Mesenteric fat pad (tissue), 1 donor: ENCODE measurements around the gene AKT2. TPM values are rescaled to one million over a fixed set of nuclear protein-coding genes. Genes with fewer than 3 reads are reported as not detected.

ENCODE experiments used
- DNase-seq: peaks from one replicate; pipeline ENCODE4 v3.0.0-alpha.2; 2020; ENCODE audit warnings: low spot score
- total RNA-seq: library from RNA; stranded (reverse); fragmentation: NEBNext Ultra II Directional; extraction: Animal tissue kit (Norgen Biotek cat#: 25700); gene quantifications from one replicate; pipeline ENCODE4 v1.2.1, GENCODE V29; 2021
- donor health status: DM: yes; HTN: yes; CAD: no.

The AKT2 gene
- total RNA-seq, 1 donor from 2014 or later: 189 TPM

DNA sequence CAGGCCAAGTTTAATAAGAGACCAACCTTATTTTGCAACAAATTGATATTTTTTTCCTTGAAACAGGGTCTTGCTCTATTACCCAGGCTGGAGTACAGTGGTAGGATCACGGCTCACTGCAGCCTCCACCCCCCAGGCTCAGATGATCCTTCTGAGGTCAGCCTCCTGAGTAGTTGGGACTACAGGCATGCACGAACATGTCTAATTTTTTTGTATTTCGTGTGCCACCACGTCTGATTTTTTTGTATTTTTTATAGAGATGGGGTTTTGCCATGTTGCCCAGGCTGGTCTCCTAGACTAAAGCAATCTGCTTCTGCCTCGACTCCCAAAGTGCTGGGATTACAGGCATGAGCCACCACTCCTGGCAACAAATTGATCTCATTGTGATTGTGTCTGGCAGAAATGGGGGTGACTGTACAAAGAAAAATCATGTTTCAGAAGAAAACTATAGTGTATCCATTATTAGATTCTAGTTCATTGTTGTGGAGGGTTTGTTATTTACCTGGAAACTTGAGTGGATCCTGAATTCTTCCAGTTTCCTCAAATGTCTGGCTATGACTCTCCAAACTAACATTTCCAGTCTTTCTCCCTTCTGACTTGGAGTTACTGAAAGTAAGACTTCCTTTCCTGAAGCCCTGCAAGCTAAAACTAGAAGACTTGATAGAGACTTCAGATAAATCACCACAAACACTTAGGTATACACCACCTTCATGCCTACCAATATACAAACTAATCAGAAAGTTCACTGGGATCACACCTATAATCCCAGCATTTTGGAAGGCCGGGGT is 17.3 kb upstream of the AKT2 start:
- DNase-seq: no peak

DNA sequence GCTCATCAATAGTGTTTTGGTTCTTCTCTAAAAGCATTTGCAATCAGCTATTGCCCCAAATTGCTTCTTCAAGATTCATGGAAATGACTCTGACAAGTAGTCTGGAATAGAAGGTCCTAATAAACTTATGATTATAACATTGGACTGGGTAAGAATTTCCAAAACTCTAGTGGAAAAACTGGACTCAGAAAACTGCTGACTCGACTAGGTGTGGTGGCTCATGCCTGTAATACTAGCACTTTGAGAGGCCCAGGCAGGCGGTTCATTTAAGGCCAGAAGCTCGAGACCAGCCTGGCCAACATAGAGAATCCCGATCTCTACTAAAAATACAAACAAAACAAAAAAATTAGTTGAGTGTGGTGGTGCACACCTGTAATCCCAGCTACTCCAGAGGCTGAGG is 15.5 kb upstream of the AKT2 start:
- no peak for DNase-seq

DNA sequence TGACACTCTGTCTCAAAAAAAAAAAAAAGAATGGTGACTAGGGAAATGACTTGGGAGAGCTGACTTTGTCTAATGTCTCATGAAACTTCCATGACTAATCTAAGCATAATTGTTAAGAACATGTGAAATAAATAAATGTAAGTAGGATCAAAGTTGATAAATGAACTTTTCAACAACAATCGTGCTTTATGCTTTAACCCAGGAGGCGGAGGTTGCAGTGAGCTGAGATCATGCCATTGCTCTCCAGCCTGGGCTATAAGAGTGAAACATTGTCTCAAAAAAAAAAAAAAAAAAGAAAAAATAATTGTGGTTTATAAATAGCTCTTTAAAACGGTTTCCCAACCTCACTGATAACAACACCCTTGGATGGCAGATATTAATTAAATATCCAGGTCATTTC is 12.9 kb upstream of the AKT2 start:
- no peak for DNase-seq

DNA sequence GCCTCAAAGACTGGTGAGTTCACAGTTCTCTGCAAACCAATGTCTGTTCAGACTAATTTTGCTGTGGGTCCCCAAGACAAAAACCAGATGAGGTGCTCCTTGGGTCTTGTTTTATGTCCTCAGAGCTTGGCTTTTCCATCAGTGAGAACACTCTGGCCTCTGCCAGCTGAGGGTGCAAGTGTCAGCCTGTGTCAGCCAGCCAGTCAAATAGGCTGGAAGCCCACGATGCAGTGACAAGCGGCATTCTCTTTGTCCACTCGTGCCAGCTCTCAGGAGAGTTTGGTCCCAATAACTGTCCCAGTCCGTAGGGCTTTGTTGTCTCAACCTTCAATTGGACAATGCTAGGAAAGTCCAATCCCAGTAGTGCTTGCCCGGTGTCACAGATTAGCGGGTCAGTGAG is 9.4 kb upstream of the AKT2 start:
- DNase-seq: no peak

DNA sequence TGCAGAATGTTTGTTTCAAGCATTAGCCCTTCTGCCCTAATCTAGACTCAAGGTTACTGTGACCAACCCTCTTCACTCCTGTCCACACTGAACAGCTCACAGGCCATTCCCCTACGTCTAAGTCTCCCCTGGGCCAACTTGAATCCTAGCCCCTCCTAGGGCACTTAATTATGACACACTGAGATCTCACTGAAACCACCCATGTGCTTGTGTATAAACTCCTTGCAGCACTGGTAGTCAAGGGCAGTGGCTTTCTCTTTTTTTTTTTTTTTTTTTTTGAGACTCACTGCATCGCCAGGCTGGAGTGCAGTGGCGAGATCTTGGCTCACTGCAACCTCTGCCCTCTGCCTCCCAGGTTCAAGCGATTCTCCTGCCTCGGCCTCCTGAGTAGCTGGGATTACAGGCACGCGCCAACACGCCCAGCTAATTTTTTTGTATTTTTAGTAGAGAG is 1.9 kb upstream of the AKT2 start:
- no peak for DNase-seq

DNA sequence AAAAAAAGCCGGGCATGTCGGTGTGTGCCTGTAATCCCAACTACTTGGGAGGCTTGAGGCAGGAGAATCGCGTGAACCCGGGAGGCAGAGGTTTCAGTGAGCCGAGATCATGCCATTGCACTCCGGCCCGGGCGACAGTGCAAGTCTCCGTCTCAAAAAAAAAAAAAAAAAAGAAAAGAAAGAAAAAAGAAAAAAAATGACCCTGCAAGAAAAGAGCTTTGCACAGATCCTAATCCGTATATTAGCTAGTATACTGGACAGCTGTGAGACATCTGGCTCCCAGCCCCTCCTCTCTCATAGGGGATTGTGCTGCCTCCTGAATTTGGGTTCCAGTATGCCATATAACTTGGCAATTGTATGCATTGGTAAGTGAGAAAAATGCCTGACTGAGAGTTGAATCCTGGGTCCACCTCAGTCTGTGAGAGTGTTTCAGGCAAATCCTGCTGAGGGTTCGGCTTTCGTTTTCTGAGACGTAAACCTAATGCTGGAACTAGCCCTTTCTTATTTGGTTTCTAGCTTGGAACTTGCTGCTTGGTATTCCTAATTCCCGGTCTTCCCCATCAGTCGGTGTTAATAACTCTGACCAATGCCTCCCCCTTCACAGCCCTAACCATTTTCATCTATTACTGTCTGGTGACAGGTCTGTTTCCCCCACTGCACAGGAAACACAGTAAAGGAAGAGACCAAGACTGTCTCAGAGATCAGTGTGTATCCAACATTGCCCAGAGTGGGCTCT is 1.3 kb upstream of the AKT2 start:
- DNase-seq: no peak

DNA sequence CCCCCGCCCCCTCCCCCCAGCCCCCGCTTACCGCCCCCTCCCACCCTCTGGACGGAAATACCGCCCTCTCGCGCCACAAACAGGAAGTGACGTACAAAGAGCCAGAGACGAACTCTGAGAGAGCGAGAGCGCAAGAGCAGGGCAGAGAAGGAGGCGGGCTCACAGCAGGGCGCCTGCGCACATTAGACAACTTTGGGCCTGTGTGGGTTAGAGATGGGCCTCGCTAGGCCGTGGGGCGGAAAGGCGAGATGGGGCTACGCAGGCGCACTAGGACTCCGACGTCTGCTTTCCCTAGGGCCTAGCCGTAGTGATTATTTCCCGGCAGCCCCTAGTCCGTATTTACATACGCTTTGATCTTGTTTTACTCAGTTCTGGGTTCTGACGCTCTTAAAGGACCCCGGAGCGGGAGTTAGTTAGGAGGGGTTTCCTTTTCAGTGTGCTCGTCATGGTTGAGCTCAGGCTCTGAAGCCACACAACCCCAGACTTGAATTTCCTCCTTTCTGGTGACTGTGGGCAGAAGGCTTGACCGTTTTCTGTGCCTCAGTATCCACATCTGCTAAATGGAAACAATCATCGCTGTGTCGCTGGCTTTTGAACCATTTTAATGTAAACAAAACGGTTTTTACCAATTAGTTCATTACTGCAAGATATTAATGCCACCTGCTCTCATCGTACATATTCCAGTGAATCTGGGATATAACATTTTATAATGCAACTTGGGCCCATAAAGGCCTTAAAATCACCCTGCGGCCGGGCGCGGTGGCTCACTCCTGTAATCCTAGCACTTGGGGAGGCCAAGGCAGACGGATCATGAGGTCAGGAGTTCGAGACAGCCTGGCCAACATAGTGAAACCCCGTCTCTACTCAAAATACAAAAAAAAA is 449 bp upstream of the AKT2 start:
- DNase-seq: peak; percentile 98

DNA sequence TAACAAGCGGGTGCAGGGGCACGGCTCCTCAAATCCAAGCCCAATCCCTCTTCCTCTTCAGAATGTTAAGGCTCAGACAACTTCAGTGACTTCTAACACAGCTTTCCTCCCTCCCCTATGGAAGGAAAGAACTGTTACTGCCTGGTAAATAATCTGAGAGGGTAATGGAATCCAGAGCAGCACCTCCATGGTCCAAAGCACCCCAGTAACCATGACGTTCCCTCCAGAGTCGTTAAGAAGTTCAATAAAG is 969 bp downstream of the AKT2 start:
- no peak for DNase-seq

DNA sequence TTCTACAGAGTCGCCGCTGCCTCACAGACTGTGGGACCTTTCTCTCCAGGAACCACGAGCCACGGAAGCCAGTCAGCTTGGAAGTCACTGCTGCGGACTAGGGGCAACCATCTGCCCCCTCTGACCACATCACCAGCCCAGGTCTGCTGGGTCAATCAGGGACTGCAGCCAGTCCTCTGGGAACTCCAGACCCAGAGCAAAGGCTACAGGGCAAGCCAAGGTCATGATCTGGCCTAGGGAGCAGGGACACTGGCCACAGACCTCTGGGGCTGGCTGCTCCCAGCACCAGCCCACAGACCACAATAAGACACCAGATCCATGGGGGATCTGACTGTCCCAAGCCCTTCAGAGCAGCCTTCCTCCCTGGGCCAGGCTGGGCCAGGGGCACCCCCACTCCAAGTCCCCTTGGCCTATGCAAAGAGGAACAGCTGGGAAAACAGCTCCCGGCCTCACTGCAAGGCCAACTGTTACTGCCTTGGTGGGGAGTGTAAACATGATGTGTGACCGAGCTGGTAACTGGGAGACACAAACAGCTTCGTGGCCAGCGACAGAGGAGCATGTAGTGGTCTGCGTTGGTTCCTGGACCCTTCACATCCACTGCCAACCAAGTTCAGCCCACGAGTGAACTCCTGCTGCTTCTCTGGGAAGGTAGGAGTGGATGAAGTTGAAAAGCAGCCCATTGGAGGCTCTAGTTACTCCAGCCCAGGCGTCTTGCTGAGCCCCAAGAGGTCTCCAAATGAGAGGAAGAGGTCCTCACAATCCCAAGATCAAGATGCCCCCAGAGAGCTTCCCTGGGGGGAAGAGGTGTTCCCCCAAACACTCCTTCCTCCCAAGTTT is 1.5 kb downstream of the AKT2 start:
- no peak for DNase-seq

DNA sequence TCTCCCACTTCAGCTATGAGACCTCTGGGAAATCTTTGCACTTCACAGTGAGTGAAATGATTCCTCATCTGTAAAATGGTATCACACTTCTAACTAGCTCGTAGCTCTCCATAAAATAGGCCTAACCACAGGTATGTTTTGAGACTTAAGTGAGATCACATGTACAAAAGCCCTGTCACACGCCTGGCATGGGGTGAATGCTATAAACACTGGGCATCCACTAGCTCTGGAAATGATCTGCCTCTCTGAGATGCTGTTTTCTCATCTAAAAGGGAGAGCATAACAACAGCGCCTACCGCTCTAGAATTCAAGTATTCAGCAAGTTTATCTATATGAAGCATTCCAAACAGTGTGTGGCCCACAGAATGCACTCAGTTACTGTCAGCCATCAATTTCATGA is 2.2 kb downstream of the AKT2 start:
- DNase-seq: no peak

DNA sequence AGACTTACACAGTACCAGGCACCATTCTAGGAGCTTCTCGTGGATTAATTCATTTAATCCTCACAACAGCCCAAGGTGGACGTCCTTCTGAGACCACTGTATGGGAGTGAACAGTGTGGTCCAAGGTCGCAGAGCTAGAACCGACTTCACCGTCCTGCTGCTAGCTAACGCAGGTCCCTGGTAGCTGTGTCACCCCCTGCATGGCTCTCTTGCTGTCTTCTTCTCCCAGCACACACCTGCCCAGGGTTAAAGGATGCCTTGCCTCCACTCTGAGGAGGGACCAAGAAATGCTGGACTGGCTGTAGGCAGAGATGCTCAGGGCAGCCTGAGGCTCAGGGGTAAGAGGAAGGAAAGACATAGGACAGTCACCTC is 3.0 kb downstream of the AKT2 start:
- no peak for DNase-seq

DNA sequence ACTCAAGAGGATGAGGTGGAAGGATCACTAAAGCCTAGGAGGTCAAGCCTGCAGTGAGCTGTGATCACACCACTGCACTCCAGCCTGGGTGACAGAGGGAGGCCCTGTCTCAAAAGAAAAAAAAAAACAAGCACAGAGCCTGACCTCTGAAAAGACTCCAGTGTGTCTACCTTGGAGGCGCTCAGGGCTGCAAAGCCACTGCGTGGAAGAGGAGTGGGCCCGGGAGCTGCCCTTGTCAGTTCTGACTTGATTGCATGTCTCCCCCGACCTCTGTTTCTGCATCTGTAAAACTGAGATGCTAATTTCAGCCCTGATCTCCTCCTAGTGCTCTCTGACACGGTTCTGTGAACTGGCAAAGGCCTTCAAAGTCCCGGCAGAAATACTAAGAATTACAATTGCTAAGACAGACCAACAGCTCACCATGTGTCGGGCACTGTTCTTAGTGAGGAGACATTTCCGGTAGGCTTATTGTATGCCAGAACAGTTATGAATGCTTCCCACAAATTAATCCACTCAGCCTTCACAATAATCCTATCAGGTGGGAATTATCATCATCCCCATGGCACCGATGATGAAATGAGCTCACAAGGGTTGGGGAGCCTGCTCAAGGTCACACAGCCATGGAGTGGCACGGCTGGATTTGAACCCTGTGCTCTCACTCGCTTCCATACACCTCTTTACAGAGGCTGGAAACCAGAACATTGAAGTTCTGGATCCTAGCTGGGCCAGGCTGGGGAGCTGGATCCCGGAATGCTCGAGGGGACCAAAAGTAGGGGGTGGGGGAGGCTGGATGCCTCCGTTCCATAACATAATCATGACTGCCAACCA is 3.5 kb downstream of the AKT2 start:
- no peak for DNase-seq

DNA sequence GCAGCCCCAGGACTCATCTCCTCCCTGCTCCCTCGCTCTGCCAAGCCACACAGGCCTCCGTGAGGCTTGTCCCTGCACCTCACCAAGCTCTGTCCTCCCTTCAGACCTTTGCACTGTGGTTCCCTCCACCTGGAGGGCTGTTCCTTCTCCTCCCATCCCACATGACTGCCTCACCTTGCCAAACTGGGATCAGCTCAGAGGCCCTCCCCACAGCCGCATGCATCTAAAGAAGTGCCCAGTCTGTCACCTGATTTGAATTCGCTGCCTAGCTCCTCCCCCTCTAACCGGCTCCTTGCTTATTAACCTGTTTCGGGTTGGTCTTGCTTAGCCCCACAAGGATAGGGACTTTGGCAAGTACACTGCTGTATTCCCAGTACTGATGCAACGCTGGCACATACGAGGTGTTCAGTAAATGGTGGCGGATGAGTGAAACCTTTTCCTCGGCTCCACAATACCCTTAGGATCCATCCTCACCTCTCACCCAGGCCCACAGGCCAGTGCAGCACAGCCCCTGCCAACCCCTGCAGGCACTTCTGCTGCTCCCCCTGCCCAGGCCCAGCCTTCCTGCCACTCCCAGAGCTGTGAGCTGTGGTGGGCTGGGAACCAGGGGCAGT is 4.4 kb downstream of the AKT2 start:
- DNase-seq: no peak

DNA sequence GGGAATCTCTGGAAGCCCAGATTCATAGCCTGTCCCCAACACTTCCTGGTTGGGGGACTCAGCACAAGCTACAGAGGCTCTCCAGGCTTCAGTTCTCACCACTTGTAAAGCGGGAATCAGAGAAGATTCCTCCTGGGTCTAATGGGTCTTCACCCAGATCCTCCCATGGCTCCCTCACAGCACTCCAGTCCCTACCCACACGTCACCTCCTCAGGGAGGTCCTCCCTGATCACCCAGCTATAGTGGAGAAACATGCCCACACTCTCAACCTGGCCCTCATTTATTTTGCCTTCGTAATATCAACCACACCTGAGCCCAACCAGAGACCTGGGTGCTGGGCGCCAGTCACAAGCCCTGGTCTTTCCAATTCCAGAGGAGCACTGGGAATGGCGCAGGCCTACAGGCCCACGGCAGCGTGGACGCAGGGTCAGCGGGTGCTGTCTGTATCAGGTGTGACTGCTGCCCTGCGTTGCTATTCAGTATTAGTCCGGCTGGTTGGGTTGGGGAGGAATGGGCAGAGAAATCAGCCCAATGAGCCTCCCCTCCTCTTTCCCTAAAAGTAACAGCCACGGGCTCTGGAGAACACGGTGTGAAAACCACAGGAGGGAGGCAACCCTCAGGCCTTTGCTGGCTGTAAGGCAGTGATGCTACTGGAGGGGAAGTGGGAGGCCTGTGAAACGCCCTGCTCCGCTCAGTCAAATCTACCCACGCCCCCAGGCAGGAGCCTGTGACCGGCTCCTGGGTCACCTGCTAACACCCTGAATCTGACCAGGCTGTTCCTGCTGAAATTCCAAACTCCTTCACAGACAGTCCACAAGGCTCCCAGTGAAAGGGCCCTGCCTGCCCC is 5.2 kb downstream of the AKT2 start:
- DNase-seq: no peak

DNA sequence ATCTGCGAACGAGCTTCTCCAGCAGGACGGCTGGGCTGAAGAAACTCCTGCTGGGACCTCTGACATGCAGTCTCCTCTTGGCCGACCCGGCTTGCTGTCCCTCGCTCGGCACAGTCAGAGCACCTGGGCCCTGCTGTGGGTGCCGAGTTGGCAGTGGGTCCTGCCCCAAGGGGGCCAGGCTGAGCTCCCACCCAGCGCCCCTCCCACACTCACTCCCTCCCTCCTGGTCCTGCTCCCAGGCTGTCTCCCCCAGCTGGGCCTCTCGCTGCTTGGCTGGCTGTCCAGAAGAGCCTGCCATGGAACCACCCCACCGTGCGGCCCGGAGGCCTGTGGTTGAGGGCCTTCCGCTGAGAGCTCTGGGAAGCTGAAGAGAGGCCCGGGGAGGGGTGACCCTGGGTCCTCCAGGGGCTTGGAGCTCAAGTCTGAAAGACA is 6.0 kb downstream of the AKT2 start:
- no peak for DNase-seq

DNA sequence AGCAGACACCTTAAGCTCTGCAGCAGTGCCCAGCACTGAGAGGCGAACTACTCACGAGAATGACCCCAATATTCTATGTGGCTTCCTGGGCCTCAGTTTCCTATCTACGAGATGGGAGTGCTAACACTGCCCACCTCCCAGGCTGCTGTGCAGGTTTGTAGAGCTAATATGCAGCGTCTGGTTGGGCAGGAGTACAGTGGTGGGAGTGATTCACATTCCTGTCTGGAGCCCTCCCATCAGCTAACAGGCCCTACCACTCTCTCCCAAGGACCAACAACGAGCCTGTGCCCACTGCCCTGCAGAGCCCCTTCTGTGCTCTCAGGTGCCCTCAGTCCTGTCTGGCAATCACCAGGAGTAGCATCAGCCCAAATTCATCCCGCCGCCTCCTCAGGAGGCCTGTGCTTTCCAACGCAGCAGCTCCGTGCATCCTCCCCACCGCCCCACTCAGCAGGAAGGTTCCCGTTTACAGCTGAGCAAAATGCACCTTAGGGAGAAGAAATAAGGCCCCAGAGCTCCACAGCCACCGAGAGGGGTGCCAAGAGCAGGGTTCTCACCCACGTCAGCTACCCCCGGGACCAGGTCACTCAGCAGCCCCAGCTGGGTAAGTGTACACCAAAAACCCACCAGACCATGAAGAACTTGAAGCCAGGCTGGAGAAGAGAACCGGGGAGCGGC is 6.6 kb downstream of the AKT2 start:
- no peak for DNase-seq

DNA sequence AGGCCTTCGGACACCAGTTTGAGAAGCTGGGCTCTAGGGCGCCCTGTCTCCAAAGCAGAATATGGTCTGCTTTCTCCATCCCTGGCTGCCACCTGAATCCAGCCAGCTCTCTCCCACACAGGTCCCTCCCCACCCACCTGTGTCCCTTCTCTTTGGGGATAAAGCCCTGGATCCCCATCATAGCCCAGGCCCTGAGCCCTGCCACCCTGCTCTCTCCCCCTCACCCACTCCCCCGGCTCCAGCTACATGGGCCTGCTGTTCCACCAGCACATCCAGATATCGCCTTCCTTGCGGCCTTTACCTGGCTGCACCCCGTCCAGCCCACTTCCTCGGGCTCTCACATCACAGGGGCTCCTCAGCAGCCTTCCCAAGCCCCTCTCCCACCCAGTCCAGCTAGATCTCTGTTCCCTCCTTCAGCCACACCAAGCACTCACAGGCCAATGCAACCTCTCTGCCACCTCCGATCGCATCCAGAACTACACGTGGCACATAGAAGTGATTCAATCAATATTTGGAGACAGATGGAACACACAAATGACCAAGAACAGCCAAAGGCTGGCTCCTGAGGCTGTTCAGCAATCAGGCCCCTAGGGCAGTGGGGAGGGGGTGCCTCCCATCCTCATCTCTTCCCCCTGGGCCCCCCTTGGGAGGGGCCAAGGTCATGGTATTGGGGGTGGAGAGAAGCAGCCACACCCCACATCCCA is 7.6 kb downstream of the AKT2 start:
- DNase-seq: no peak
